ENCODE measurements around the gene MBP.

DNA sequence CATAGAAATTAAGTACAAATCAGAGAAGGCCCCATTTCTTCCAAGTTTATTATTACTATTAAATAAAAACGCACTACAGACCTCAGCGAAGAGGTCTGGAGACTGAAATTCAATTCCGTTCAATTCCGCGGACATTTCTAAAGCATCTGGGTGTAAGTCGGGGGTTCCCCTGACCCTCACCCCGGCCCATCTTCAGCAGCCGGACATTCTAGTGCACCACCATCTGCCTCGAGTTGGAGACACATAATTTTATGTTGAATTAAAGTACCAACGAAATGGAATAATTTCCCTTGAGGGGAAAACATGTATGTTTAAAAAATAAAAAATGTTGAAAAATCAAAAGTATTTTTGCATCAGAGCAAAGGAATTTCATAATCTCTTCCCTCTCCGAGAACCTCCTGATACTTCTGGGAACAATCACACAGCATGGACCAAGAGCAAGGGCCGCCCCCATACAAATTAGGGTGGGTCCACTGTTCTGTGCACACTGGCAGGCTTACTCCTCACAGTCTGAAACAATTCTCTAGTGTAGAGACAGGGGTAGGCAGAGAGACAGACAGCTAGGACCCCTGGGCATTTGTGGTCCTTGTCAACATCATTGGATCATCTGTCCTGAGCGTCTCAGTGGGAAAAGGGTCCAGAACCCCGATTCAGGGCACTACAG is 29.3 kb downstream of the MBP start:
- TF ChIP-seq CTCF (conservative IDR thresholded peaks at IDR 0.05; ENCODE audit: low read length), result no peak
- no peak for TF ChIP-seq EZH2phosphoT487 (IDR thresholded peaks at IDR 0.05; ENCODE audit: borderline replicate concordance, low read depth, low read length)

Data from OCI-LY7 (cell line).